HG02571 (cell line): ENCODE data around the gene SLC9A9.

Experiments
- ATAC-seq: cut with Tn5 transposase; IDR thresholded peaks from one replicate; pipeline ENCODE4 v1.9.1; 2021; ENCODE audit warnings: mild to moderate bottlenecking, moderate library complexity; ENCODE audit not compliant: unreplicated experiment

The SLC9A9 gene

GRCh38 chr3:143430568-143430967, 417.7 kb downstream of the SLC9A9 start:
- no peak for ATAC-seq

- no peak for ATAC-seq
Measured at GRCh38 chr3:143429628-143430514, 418.4 kb downstream of the SLC9A9 start.

DNA sequence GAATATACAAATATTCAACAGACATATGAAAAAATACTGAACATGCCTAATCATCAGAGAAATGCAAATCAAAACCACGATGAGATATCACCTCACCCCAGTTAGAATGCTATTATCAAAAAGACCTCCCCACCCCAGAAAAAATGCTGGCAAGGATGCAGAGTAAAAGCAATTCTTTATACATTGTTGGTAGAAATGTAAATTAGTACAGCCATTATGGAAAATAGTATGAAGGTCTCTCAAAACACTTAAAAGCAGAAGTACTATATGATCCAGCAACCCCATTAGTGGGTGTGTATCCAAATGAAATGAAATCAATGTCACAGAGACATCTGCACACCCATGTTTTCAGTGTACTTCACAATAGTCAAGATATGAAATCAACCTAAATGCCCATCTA, 420.0 kb downstream of the SLC9A9 start:
- no peak for ATAC-seq

GRCh38 chr3:143427631-143428030, 420.6 kb downstream of the SLC9A9 start:
- ATAC-seq: no peak

DNA sequence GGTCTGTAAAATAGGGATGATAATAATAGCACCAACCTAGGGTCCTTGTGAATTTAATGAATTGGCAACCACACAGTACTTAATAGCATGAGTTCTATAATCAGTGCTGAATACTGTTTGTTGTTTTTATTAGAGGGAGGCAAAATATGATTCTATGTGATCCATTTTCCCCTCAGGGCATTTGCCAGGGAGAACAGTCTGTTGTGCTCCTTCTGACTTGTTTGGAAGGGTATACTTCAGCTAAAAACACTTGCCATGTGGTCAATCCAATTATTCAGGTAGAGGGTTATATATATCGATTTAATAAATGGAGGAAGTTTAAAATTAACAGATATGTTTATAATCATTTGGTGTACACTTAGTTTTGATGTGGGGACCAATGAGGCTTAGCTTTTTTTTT, 423.4 kb downstream of the SLC9A9 start:
- no peak for ATAC-seq

DNA sequence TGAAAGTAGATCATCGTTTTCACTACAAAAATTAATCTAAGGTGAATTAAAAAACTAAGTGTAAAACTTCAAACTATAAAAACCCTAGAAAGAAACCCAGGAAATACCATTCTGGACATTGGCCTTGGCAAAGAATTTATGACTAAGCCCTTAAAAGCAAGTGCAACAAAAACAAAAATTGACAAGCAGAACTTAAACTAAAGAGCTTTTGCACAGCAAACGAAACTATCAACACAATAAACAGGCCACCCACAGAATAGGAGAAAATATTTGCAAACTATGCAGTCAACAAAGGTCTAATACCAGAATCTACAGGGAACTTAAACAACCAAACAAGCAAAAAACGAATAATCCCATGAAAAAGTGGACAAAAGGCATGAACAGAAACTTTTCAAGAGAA, 426.7 kb downstream of the SLC9A9 start:
- ATAC-seq: no peak

- no peak for ATAC-seq
Measured at GRCh38 chr3:143419611-143420010, 428.7 kb downstream of the SLC9A9 start.

- no peak for ATAC-seq
Measured at GRCh38 chr3:143418391-143418790, 429.9 kb downstream of the SLC9A9 start.

GRCh38 chr3:143416229-143416628, 432.0 kb downstream of the SLC9A9 start:
- no peak for ATAC-seq

DNA sequence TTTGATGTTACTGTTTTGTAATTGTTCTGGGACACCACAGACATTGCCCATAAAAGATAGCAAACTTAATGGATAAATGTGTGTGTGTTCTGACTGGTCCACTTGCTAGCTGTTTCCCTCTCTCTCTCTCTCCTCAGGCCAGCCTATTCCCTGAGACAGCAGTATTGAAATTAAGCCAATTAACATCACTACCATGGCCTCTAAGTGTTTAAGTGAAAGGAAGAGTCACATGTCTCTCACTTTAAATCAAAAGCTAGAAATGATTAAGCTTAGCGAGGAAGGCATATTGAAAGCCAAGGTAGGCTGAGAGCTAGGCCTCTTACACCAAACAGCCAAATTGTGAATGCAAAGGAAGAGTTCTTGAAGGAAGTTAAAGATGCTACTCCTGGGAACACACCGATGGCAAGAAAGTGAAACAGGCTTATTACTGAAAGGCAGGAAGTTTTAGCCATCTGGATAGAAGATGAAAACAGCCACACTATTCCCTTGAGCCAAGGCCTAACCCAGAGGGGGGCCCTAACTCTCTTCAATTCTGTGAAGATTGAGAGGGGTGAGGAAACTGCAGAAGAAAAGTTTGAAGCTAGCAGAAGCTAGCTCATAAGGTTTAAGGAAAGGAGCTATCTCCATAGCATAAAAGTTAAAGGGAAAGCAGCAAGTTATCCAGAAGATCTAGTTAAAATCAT, 433.6 kb downstream of the SLC9A9 start:
- ATAC-seq: no peak

DNA sequence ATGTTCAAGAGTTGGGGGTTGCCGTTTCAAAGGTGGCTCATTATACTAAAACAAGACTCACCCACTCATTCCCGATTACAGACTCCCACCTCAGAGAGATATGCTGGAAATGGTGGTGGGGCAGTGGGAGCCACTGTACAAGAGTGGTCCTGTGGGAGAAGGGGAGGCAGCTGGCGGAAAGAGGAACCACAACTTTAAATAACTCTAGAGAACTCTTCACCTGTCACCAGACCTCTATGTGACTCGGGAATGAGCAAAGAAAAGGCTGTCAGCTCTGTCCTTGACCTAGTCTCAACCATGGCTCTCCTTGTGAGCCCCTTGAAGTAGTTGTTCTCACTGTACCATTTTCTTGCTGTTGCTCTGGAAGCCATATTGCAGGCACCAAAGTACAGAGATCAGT, 434.9 kb downstream of the SLC9A9 start:
- no peak for ATAC-seq

GRCh38 chr3:143412084-143412483, 436.2 kb downstream of the SLC9A9 start:
- no peak for ATAC-seq

- ATAC-seq: no peak
Measured at GRCh38 chr3:143410259-143410658, 438.0 kb downstream of the SLC9A9 start.

DNA sequence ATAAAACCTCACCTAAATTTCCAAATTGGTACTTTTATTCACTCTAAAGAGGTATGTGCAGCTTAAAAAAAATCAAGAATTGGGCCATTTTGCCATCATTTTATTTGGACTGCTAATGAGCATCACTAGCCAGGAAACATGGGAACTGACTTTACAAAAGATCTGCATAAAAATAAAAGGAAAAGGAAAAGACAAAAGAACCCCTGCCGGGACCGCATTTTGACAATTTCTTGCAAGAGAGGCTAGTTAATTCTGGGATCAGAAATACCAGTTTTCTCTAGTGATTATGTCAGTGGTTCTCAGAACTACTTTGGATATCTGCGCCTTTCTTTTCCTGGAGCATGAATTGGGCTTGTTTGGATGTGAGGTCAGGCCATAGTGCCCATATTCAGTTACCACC, 439.5 kb downstream of the SLC9A9 start:
- ATAC-seq: no peak

DNA sequence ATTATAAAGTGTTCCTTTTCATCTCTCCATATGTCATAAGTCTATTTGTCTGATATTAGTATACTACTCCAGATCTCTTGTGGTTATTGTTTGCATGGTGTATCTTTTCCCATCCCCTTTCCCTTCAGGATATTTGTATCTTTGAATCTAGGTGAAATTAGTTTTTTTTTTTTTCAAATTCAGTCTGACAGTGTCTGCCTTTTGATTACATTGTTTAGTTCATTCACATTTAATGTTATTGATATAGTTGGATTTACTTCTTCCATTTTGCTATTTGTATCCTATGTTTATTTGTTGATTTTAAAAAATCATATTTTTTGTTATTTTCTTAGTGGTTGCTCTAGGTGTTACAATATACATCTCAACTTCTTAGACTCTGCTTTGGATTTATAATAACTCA, 445.7 kb downstream of the SLC9A9 start:
- no peak for ATAC-seq

DNA sequence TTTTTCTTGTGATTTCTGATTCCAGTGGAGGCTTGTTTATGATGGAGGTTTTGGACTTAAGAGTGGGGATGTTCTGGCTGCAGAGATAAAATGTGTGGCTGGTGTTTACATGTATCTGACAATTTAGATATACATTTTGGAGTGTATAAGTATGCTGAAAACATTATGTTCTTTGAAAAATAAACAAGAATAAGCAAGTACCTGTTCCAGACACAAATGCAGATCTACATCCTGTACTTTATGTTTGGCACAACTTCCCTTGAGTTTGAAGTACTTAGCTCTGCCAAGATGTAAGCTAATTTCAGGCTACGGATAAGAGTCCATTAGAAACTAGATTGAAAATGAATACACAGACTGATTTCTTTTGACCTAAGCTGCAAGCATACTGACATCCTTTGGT, 451.5 kb downstream of the SLC9A9 start:
- ATAC-seq: no peak

GRCh38 chr3:143389388-143389787, 458.9 kb downstream of the SLC9A9 start:
- no peak for ATAC-seq

- no peak for ATAC-seq
Measured at GRCh38 chr3:143387425-143387824, 460.8 kb downstream of the SLC9A9 start.

DNA sequence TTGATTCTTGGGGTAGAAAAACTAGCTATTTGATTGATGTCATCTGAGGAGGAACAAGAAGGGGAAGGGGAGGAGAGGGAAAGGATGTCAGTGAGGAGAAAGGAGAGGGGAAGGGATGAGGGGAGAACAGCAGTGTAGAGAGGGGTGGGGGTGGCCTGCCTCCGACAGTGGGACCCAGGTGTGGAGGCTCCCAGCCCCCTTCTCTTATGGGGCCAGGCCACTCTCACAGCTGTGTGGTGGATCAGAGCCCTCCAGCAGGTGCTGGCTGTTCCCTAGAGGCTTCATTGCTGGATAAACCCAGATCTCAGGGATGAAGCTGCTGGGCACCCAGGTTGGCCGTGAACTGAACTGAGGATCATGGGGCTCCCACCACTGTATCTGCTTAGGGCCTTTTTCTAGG, 464.2 kb downstream of the SLC9A9 start:
- ATAC-seq: no peak

GRCh38 chr3:143383421-143383820, 464.8 kb downstream of the SLC9A9 start:
- ATAC-seq: no peak

GRCh38 chr3:143382816-143383215, 465.5 kb downstream of the SLC9A9 start:
- no peak for ATAC-seq

DNA sequence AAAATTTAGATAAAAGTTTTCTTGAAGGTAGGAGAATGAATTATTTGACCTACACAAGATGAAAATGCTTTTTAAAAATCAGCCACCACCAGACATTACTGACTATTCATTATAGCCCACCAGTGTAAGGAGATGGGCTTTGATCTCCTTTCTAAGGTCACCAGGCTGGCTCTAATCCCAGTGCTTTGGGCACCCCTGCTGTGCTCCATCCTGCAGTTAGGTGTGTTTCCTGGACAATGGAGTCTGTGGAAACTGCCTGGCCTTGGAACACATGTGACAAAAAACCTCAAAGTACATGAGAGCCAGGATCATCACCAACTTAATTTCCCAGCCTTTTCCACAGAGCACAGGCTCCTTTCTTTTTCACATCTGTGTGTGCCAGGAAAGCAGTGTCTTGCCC, 467.8 kb downstream of the SLC9A9 start:
- no peak for ATAC-seq
